Common myeloid progenitor, CD34-positive (primary cell): ENCODE measurements around the gene SNX33.
"Not testable (repeated sequence)": the region's sequence is repeated elsewhere in the genome, so short reads cannot be mapped to it uniquely, and the experiment has no call there.

Source experiments
- CTCF ChIA-PET: fragments of 350-600 bp; sonication (Branson Sonifier 250); formaldehyde crosslinking; loops from one replicate; lab custom pipeline; 2021; ENCODE audit warnings: antibody characterized with exemption; lab: Charles Lee
- POLR2A ChIA-PET: fragments of 350-600 bp; sonication (Branson Sonifier 250); formaldehyde crosslinking; loops from one replicate; lab custom pipeline; 2021; ENCODE audit warnings: antibody characterized with exemption; lab: Charles Lee
- DNase-seq, 3 donors: peaks; one replicate each; pipeline versions ENCODE4 v3.0.0 to v3.0.0-alpha.2; 2013
- H3K27ac ChIP-seq, 2 experiments: 1 replicate in 1 of 2; 2 replicates in 1 of 2; pipeline ENCODE4 v1.7.0; 2013; ENCODE audit warnings: inconsistent platforms in 2 of 2, low read length in 2 of 2, mild to moderate bottlenecking in 2 of 2, low read depth in 1 of 2, moderate library complexity in 1 of 2; ENCODE audit not compliant: severe bottlenecking in 2 of 2, insufficient read depth in 1 of 2, poor library complexity in 1 of 2
- H3K27me3 ChIP-seq, 5 experiments: replicated peaks in 2 of 5; 1 replicate in 3 of 5; 2 replicates in 2 of 5; pipeline versions ENCODE4 v1.6.1 to v1.7.0; 2013; ENCODE audit warnings: low read length in 4 of 5, mild to moderate bottlenecking in 2 of 5, moderate library complexity in 2 of 5, inconsistent platforms in 1 of 5; ENCODE audit not compliant: insufficient read depth in 5 of 5, control insufficient read depth in 4 of 5
- H3K36me3 ChIP-seq, 4 experiments: 1 replicate in 2 of 4; 2 replicates in 2 of 4; pipeline versions ENCODE4 v1.6.1 to v1.7.0; 2013; ENCODE audit warnings: low read length in 3 of 4, control low read depth in 1 of 4, mild to moderate bottlenecking in 1 of 4; ENCODE audit not compliant: control insufficient read depth in 4 of 4, insufficient read depth in 4 of 4
- H3K4me1 ChIP-seq, 4 experiments: 1 replicate in 3 of 4; 2 replicates in 1 of 4; pipeline versions ENCODE4 v1.6.1 to v1.7.1; 2013; ENCODE audit warnings: low read length in 3 of 4, mild to moderate bottlenecking in 3 of 4, control low read depth in 1 of 4, inconsistent platforms in 1 of 4, moderate library complexity in 1 of 4; ENCODE audit not compliant: control insufficient read depth in 4 of 4, insufficient read depth in 4 of 4; ENCODE audit errors: control extremely low read depth in 1 of 4
- H3K4me3 ChIP-seq, 7 experiments: 1 replicate in 4 of 7; 2 replicates in 3 of 7; pipeline versions ENCODE4 v1.5.1 to v1.7.0; 2013; ENCODE audit warnings: mild to moderate bottlenecking in 7 of 7, low read length in 6 of 7, moderate library complexity in 6 of 7, inconsistent platforms in 2 of 7, low read depth in 2 of 7, control low read depth in 1 of 7; ENCODE audit not compliant: insufficient read depth in 4 of 7, control insufficient read depth in 1 of 7; ENCODE audit errors: extremely low read depth in 1 of 7
- H3K9me3 ChIP-seq, 5 experiments: 1 replicate in 4 of 5; 2 replicates in 1 of 5; pipeline versions ENCODE4 v1.6.1 to v1.7.1; 2013; ENCODE audit warnings: low read length in 4 of 5, mild to moderate bottlenecking in 2 of 5, inconsistent platforms in 1 of 5, low read depth in 1 of 5, moderate library complexity in 1 of 5; ENCODE audit not compliant: control insufficient read depth in 4 of 5, insufficient read depth in 2 of 5; ENCODE audit errors: control extremely low read depth in 1 of 5
- WGBS: methylation state at CpG from one replicate; pipeline ENCODE4 v1.1.5; 2013; ENCODE audit not compliant: insufficient coverage; 5-methylcytosine and 5-hydroxymethylcytosine counted together

Gene SNX33

DNA sequence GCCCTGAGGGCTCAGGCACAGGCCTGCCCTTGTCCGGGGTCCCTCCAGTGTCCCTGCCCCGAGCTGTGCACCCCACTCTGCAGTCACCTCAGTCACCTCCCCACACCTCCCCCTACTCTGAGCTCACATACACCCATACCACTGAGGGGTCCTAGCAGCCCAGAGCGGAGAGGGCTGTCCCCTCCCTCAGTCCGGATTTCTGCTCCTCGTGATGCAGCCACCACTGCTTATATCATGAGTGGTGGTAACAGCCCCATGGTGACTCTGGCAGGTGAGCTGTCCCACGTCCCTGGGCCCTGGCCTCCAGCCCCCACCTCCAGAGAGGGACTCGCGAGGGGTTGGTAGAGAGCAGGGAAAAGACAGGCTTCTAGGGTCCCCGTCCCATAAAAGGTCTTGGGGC lies 56.9 kb downstream of the SNX33 start:
- POLR2A ChIA-PET = no interaction called here
- 100% methylated on average over 4 of the region's 9 CpGs for WGBS
- Histone ChIP-seq H3K27ac (no peak overlapping the region), H3K9me3 (no peaks in the 10 kb centered on the region), H3K36me3 (no peaks in the 10 kb centered on the region), H3K27me3 (peaks cover 0 to 2% (median 0%) of the 10 kb centered on the region in 5 experiments), H3K4me1 (peaks cover 0 to 17% (median 12%) of the 10 kb centered on the region in 4 experiments), H3K4me3 (no peak overlapping the region)
- CTCF ChIA-PET = no interaction called here
- no peak for DNase-seq

DNA sequence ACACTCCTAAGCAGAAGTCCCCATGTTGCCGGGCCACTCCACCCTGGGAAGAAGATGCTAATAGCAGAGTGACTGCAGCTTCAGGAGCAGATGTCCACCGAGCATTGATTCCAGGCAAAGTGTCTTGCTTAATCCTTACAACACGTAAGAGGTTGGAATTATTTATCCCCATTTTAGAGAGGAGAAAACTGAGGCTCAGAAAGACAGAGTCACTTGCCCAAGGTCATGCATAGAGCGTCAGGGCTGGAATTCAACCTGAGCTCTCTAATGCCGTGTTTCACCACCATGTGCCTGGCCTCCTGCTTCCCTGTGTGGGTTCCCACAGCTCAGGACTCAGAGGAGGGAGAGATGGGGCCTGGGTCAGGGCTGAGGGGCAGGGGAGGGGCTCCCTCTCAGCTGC lies 57.7 kb downstream of the SNX33 start:
- CTCF ChIA-PET, DNase-seq, H3K27me3 ChIP-seq, H3K4me3 ChIP-seq, H3K27ac ChIP-seq, H3K36me3 ChIP-seq, H3K9me3 ChIP-seq, POLR2A ChIA-PET: not testable (repeated sequence)
- H3K4me1 ChIP-seq = peaks cover 0 to 12% (median 6%) of the 10 kb centered on the region in 4 experiments
- WGBS = 94% methylated on average over 3 of the region's 5 CpGs

DNA sequence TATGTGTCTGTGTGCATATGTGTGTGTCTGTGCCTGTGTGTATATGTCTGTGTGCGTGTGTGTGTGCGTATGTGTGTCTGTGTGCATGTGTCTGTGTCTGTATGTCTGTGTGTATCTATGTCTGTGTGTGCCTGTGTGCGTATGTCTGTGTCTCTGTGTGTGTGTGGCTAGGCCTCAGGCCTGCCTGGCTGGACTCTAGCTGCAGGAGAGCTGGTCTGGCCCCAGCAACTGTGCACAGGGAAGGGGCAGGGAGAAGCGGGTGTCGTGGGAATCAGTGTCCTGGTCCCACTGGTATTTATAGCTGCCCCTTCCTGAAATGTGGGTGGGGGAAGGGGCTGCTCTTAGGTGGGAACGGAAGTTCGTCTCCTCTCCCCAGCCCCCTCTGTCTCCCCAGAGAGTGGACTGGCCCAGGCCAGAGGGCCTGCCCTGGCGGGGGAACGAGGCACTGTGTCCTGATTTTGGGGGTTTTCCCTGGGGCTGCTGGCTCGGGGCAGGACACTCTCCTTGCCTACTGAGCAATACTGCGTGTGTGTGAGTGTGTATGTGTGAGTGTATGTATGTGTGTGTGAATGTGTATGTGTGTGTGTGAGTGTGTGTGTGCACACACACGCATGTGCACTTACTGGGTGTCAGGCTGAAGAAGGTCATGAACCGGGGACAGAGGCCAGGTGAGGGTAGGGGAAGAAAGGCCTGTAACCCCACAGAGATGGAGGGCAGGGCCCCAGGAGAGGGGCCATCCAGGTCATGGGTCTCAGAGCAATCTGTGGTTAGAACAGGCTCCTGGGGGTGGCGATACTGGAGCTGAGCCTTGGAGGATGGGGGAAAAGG lies 58.4 kb downstream of the SNX33 start:
- H3K27me3 ChIP-seq = peaks cover 0 to 2% (median 0%) of the 10 kb centered on the region in 5 experiments
- ChIA-PET CTCF (no interaction called here), POLR2A (no interaction called here)
- H3K4me3 ChIP-seq = no peak overlapping the region
- no peak overlapping the region for H3K27ac ChIP-seq
- no peaks in the 10 kb centered on the region for H3K9me3 ChIP-seq
- H3K4me1 ChIP-seq = peaks cover 0 to 5% (median under 1%) of the 10 kb centered on the region in 4 experiments
- no peaks in the 10 kb centered on the region for H3K36me3 ChIP-seq
- 100% methylated on average over 7 of the region's 14 CpGs for WGBS
- DNase-seq = no peak

DNA sequence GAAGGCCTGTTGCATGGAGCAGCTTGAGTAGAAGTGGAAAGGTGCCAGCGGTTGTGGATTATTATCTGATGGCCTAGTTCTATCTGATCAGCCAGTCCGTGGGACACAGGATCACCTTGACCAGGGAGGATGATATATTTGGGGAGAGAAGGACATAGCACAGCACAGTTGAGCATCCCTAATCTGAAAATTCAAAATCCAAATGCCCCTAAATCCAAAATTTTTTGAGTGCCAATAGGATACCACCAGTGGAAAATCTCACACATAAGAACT lies 58.9 kb downstream of the SNX33 start:
- peaks cover 0 to 4% (median 0%) of the 10 kb centered on the region in 4 experiments for H3K4me1 ChIP-seq
- POLR2A ChIA-PET = no interaction called here

DNA sequence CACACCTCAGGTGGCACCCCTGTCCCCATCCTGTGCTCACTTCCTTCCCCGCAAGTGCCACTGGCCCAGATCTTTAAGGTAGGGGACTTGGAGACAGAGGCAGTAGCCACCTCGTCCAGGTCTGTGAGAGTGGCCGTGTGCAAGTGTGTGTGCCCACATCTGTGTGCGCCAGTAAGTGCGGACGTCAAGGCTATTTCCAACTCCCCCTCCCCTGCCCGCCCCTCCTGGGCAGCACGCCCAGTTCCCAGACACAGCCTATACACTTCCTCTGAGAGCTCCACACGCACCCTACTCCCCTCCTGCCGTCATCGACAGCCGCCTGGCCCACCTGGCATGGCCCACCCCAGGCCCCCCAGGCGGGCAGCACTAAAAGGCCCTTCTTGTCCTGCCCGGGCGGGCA lies 61.7 kb downstream of the SNX33 start:
- H3K4me3 ChIP-seq, H3K27ac ChIP-seq, H3K9me3 ChIP-seq, H3K36me3 ChIP-seq, POLR2A ChIA-PET: not testable (repeated sequence)
- peak in 2 of 3 donors; percentile 51 to 60 for DNase-seq
- CTCF ChIA-PET = interaction anchor here (1.0 to 1.2 kb wide), 2 partner anchors 11 to 12 kb away, joined by 3 read pairs; no protein-coding TSS in a partner anchor
- Histone ChIP-seq H3K4me1 (peaks cover 0 to 10% (median 4%) of the 10 kb centered on the region in 4 experiments), H3K27me3 (peaks cover 0 to 31% (median 13%) of the 10 kb centered on the region in 5 experiments)
- 47% methylated on average over 8 of the region's 15 CpGs for WGBS

More for the DNA sequence above, 58.9 kb downstream of the SNX33 start:
- Histone ChIP-seq H3K4me3 (no peak overlapping the region), H3K36me3 (no peaks in the 10 kb centered on the region), H3K27me3 (peaks cover 0 to 3% (median 2%) of the 10 kb centered on the region in 5 experiments), H3K9me3 (no peaks in the 10 kb centered on the region), H3K27ac (no peak overlapping the region)
- no peak for DNase-seq
- CTCF ChIA-PET = no interaction called here
- whole genome bisulfite sequencing = 67% methylated on average over 2 of the region's 2 CpGs

DNA sequence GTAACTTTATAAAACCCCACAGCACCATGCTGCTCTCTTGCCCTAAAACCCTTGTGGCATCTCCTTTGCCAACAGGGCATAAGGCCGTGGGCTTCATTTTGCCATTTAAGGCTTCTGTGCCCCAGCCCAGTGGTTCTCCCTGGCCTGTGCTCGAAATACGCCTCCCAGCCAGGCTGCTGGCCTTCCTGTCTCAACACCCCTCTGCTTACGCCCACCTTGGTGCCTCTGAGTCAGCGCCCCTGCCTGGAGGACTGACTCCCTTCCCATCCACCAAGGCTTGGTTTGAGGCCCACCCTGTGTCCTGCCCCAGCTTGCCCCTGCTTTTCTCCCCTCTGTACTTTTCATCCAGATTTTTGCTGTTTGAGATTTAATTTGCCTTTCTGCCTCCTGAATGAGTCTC lies 63.2 kb downstream of the SNX33 start:
- peaks cover 0 to 31% (median 13%) of the 10 kb centered on the region in 5 experiments for H3K27me3 ChIP-seq
- H3K9me3 ChIP-seq, H3K36me3 ChIP-seq, POLR2A ChIA-PET, H3K27ac ChIP-seq, DNase-seq, CTCF ChIA-PET, H3K4me3 ChIP-seq: not testable (repeated sequence)
- H3K4me1 ChIP-seq = peaks cover 0 to 10% (median 4%) of the 10 kb centered on the region in 4 experiments
- no CpG with 5 or more reads among the region's 5 CpGs for WGBS

DNA sequence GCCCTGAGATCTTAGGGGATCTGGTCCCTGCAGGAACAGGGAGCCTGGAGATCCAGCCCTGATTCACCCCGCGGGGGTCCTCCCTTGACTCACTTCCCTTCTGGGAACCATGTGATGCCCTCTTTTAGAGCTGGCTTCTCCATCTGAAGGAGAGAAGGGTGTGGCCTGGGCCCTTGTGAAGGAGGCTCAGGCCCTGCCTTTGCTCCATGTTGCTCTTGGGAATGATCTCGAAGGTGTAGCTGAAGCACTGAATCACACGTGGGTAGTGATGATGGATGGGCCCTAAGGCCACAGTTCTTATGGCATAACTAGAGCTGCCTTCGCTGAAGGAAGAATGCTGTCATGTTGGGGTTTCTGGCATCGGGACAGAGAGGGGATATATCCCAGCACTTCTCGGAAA lies 63.8 kb downstream of the SNX33 start:
- CTCF ChIA-PET, H3K4me3 ChIP-seq, H3K9me3 ChIP-seq, H3K27ac ChIP-seq, DNase-seq, POLR2A ChIA-PET, H3K36me3 ChIP-seq: not testable (repeated sequence)
- H3K27me3 ChIP-seq = peaks cover 0 to 31% (median 13%) of the 10 kb centered on the region in 5 experiments
- 50% methylated on average over 3 of the region's 7 CpGs for WGBS
- H3K4me1 ChIP-seq = peaks cover 0 to 10% (median 4%) of the 10 kb centered on the region in 4 experiments
